Gastroesophageal sphincter (tissue), 3 donors: ENCODE measurements around the gene RNF182.

ENCODE experiments used
- POLR2A ChIP-seq, 2 donors: fragments of 450-650 bp; IDR thresholded peaks; one replicate each; pipeline ENCODE4 v1.6.1; 2017; ENCODE audit warnings: antibody characterized with exemption in 2 of 2, mild to moderate bottlenecking in 2 of 2, moderate library complexity in 1 of 2
- POLR2AphosphoS5 ChIP-seq: sonication (generic); formaldehyde crosslinking; IDR thresholded peaks from one replicate; pipeline ENCODE4 v1.6.1; 2017; ENCODE audit warnings: antibody characterized with exemption
- TF ChIP-seq, protein P1 (sequence below), 4 experiments: fragments of 200-600 bp in 2 of 4; fragments of 450-650 bp in 2 of 4; sonication (generic) in 1 of 4; IDR thresholded peaks; one replicate each; pipeline ENCODE4 v1.5.1; 2017 to 2019; ENCODE audit warnings: antibody characterized with exemption in 4 of 4, mild to moderate bottlenecking in 2 of 4, moderate library complexity in 2 of 4

DNA sequence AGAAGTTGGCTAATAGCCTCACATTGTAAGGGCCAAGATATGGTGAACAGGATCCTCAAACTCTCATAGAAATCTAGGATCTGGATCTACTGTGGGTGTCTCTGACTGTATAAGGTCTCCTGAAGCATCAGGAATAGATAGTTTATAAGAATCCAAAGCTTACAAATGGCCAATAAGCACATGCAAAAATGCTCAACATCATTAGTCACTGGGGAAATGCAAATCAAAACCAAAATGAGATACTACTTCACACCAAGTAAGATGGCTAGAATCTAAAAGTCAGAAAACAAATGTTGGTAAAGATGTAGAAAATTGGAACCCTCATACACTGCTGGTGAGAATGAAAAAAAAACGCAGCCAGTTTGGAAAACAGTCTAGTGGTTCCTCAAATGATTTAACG, 14.3 kb upstream of the RNF182 start:
- TF ChIP-seq, protein P1, sequence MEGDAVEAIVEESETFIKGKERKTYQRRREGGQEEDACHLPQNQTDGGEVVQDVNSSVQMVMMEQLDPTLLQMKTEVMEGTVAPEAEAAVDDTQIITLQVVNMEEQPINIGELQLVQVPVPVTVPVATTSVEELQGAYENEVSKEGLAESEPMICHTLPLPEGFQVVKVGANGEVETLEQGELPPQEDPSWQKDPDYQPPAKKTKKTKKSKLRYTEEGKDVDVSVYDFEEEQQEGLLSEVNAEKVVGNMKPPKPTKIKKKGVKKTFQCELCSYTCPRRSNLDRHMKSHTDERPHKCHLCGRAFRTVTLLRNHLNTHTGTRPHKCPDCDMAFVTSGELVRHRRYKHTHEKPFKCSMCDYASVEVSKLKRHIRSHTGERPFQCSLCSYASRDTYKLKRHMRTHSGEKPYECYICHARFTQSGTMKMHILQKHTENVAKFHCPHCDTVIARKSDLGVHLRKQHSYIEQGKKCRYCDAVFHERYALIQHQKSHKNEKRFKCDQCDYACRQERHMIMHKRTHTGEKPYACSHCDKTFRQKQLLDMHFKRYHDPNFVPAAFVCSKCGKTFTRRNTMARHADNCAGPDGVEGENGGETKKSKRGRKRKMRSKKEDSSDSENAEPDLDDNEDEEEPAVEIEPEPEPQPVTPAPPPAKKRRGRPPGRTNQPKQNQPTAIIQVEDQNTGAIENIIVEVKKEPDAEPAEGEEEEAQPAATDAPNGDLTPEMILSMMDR (IDR thresholded peaks at IDR 0.05): no peak
- no peak for TF ChIP-seq POLR2AphosphoS5
- TF ChIP-seq POLR2A (IDR thresholded peaks at IDR 0.05): no peak
